Measurements from ENCODE around the gene CAMK1G.

Gene CAMK1G

DNA sequence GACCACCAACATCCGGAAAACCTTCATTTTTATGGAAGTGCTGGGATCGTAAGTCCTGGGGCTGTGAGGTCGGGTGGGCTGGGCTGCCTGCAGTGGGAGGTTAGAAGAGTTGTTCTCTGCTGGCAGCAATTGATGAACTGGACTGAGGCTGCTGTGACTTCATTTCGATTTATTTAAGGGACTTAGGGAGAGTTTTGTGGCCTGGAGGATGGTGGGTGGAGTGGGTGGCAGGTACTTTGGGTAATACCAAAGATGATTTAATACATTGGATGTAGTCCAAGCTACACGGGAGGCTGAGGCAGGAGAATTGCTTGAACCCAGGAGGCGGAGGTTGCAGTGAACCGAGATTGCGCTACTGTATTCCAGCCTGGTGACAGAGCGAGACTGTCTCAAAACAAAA is 11.5 kb downstream of the CAMK1G start:
- TF ChIP-seq CTCF (IDR thresholded peaks at IDR 0.05; ENCODE audit: insufficient read depth, low read length, poor library complexity, severe bottlenecking): no peak
- TF ChIP-seq EZH2phosphoT487 (conservative IDR thresholded peaks at IDR 0.05; ENCODE audit: low read length): no peak
- Histone ChIP-seq H3K9ac (ENCODE audit: low read length) (no peak overlapping the region), H3K27ac (ENCODE audit: low read depth, low read length) (no peak overlapping the region), H3K4me3 (ENCODE audit: insufficient read depth, low read length, poor library complexity, severe bottlenecking) (no peak overlapping the region), H3K79me2 (ENCODE audit: insufficient read depth, low read length) (no peaks in the 10 kb centered on the region), H2AFZ (ENCODE audit: low read depth, low read length, severe bottlenecking) (no peak overlapping the region), H3F3A (ENCODE audit: insufficient read depth) (no peaks in the 10 kb centered on the region), H3K9me3 (ENCODE audit: insufficient read depth, low read length) (no peaks in the 10 kb centered on the region), H3K9me2 (replicated peaks; ENCODE audit: insufficient read depth, low read length) (no peaks in the 10 kb centered on the region), H3K36me3 (ENCODE audit: low read length) (no peaks in the 10 kb centered on the region), H3K4me2 (ENCODE audit: low read depth, low read length, poor library complexity, severe bottlenecking) (no peak overlapping the region), H4K20me1 (ENCODE audit: low read depth, low read length) (no peaks in the 10 kb centered on the region), H3K27me3 (ENCODE audit: low read length) (no peaks in the 10 kb centered on the region)

DNA sequence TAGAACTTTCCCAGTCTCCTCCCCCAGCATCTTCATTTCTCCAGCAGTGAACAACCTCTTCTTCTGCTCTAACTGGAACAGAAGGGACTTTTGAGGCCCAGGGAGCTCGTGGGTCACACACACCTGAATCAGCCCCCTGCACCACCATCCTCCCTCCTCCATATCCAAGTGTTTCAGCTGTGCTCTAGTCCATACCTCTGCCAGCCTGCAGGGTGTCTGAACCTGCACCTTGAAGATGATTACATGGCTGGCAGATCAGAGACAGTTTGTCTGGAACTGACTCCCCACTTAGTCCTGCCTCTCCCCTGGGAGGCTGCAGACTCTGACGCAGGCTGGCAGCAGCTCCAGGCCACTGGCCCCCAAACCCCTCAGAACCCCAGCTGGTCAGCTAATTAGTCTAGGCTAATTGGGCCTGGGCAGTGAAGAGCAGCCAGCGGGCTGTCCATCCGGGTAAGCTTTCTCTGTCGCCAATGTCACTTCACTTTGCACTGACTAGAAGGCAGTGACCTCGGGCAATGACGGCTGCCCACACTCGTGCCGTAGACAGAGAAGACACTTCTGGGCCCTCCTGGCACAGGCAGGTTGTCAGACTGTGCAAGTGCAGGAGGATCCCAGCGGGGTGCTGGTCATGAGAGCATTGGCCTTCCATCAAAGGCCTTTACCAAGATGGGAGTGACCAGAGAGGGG is 12.2 kb downstream of the CAMK1G start:
- H3K9ac ChIP-seq (ENCODE audit: low read length): no peak overlapping the region
- no peaks in the 10 kb centered on the region for H3K9me2 ChIP-seq (replicated peaks; ENCODE audit: insufficient read depth, low read length)
- H3K79me2 ChIP-seq (ENCODE audit: insufficient read depth, low read length): no peaks in the 10 kb centered on the region
- no peaks in the 10 kb centered on the region for H3K27me3 ChIP-seq (ENCODE audit: low read length)
- no peaks in the 10 kb centered on the region for H3K9me3 ChIP-seq (ENCODE audit: insufficient read depth, low read length)
- H3F3A ChIP-seq (ENCODE audit: insufficient read depth): no peaks in the 10 kb centered on the region
- no peak overlapping the region for H3K4me3 ChIP-seq (ENCODE audit: insufficient read depth, low read length, poor library complexity, severe bottlenecking)
- no peaks in the 10 kb centered on the region for H4K20me1 ChIP-seq (ENCODE audit: low read depth, low read length)
- no peaks in the 10 kb centered on the region for H3K36me3 ChIP-seq (ENCODE audit: low read length)
- TF ChIP-seq EZH2phosphoT487 (conservative IDR thresholded peaks at IDR 0.05; ENCODE audit: low read length): no peak
- no peak for TF ChIP-seq CTCF (IDR thresholded peaks at IDR 0.05; ENCODE audit: insufficient read depth, low read length, poor library complexity, severe bottlenecking)
- no peak overlapping the region for H3K27ac ChIP-seq (ENCODE audit: low read depth, low read length)
- no peak overlapping the region for H2AFZ ChIP-seq (ENCODE audit: low read depth, low read length, severe bottlenecking)
- H3K4me2 ChIP-seq (ENCODE audit: low read depth, low read length, poor library complexity, severe bottlenecking): no peak overlapping the region

DNA sequence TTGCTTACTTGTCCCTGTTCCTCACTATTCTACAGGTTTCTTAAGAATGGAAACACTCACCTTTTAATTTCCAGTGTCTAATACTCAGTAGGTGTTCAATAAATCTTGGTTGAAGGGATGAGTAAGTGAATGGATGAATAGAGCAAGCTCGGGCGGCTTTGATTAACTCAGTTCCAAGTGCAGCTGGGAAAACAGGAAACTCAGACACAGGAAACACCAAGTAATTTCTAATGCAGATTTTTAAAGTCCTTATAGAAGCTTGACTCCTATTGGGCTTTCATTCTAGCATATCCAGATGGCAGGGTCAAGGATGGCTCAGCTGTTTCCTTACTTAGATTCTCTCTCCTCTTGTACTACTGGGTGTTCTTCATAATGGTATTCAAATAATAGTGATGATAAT is 14.0 kb downstream of the CAMK1G start:
- H3K9me2 ChIP-seq (replicated peaks; ENCODE audit: insufficient read depth, low read length): no peaks in the 10 kb centered on the region
- H3K36me3 ChIP-seq (ENCODE audit: low read length): no peaks in the 10 kb centered on the region
- H3K9ac ChIP-seq (ENCODE audit: low read length): no peak overlapping the region
- no peaks in the 10 kb centered on the region for H4K20me1 ChIP-seq (ENCODE audit: low read depth, low read length)
- TF ChIP-seq CTCF (IDR thresholded peaks at IDR 0.05; ENCODE audit: insufficient read depth, low read length, poor library complexity, severe bottlenecking): no peak
- TF ChIP-seq EZH2phosphoT487 (conservative IDR thresholded peaks at IDR 0.05; ENCODE audit: low read length): no peak
- H3K4me3 ChIP-seq (ENCODE audit: insufficient read depth, low read length, poor library complexity, severe bottlenecking): no peak overlapping the region
- no peak overlapping the region for H2AFZ ChIP-seq (ENCODE audit: low read depth, low read length, severe bottlenecking)
- no peak overlapping the region for H3K27ac ChIP-seq (ENCODE audit: low read depth, low read length)
- H3K27me3 ChIP-seq (ENCODE audit: low read length): no peaks in the 10 kb centered on the region
- H3F3A ChIP-seq (ENCODE audit: insufficient read depth): no peaks in the 10 kb centered on the region
- no peaks in the 10 kb centered on the region for H3K79me2 ChIP-seq (ENCODE audit: insufficient read depth, low read length)
- no peaks in the 10 kb centered on the region for H3K9me3 ChIP-seq (ENCODE audit: insufficient read depth, low read length)
- no peak overlapping the region for H3K4me2 ChIP-seq (ENCODE audit: low read depth, low read length, poor library complexity, severe bottlenecking)
